Uterus (tissue), 4 donors: ENCODE measurements around the gene WFDC2. TPM values are rescaled to one million over a fixed set of nuclear protein-coding genes. Genes with fewer than 3 reads are reported as not detected.
"Not testable (repeated sequence)": the region's sequence is repeated elsewhere in the genome, so short reads cannot be mapped to it uniquely, and the experiment has no call there.

Source experiments
- DNase-seq, 2 donors: peaks; one replicate each; pipeline ENCODE4 v3.0.0-alpha.2; 2019 to 2020
- H3K27ac ChIP-seq, 2 donors: fragments of 200-600 bp; sonication (generic); 1 replicate in 1 of 2; 2 replicates in 1 of 2; pipeline ENCODE4 v1.5.1; 2016 to 2018
- H3K27me3 ChIP-seq, 2 donors: fragments of 200-600 bp; sonication (generic); one replicate each; pipeline ENCODE4 v1.5.1; 2018 to 2019; ENCODE audit warnings: control low read depth in 1 of 2
- H3K36me3 ChIP-seq, 2 donors: fragments of 200-600 bp; sonication (generic); one replicate each; pipeline ENCODE4 v1.5.1; 2019; ENCODE audit warnings: control low read depth in 1 of 2
- H3K4me1 ChIP-seq, 2 donors: fragments of 200-600 bp; sonication (generic); one replicate each; pipeline ENCODE4 v1.5.1; 2018 to 2019; ENCODE audit warnings: control low read depth in 1 of 2
- H3K4me3 ChIP-seq, 2 donors: fragments of 200-600 bp; sonication (generic); 1 replicate in 1 of 2; 2 replicates in 1 of 2; pipeline ENCODE4 v1.5.1; 2018 to 2019; ENCODE audit warnings: mild to moderate bottlenecking in 1 of 2
- H3K9me3 ChIP-seq, 2 donors: fragments of 200-600 bp; sonication (generic); one replicate each; pipeline ENCODE4 v1.5.1; 2019; ENCODE audit warnings: control low read depth in 1 of 2
- CTCF ChIP-seq, 4 experiments: fragments of 200-600 bp in 2 of 4; fragments of 450-650 bp in 2 of 4; sonication (generic) in 2 of 4; IDR thresholded peaks; one replicate each; pipeline ENCODE4 v1.5.1; 2016 to 2019; ENCODE audit warnings: antibody characterized with exemption in 4 of 4, mild to moderate bottlenecking in 2 of 4, moderate library complexity in 1 of 4
- POLR2A ChIP-seq, 2 donors: fragments of 450-650 bp; IDR thresholded peaks; one replicate each; pipeline ENCODE4 v1.6.1; 2016; ENCODE audit warnings: antibody characterized with exemption in 2 of 2, mild to moderate bottlenecking in 1 of 2, moderate library complexity in 1 of 2
- intact Hi-C: fragments of 100-400 bp; cut with DNase I; formaldehyde crosslinking; loops from one replicate; pipeline ENCODE4 v1.15.1; 2023; ENCODE audit warnings: low total_unique reads
- total RNA-seq, 4 donors: library from RNA; depleted of rRNA in 3 of 4; stranded (reverse); fragments of >200 nt in 3 of 4; gene quantifications; one replicate each; pipeline versions ENCODE4 v1.1.0 to v1.2.4, GENCODE V29; 2014 to 2023
- donor health status: DM: yes; HTN: yes; CAD: no.

Gene WFDC2
- total RNA-seq, 4 donors from 2014 or later: 7.9 to 18.3 (median 15.5) TPM; not detected in 1

DNA sequence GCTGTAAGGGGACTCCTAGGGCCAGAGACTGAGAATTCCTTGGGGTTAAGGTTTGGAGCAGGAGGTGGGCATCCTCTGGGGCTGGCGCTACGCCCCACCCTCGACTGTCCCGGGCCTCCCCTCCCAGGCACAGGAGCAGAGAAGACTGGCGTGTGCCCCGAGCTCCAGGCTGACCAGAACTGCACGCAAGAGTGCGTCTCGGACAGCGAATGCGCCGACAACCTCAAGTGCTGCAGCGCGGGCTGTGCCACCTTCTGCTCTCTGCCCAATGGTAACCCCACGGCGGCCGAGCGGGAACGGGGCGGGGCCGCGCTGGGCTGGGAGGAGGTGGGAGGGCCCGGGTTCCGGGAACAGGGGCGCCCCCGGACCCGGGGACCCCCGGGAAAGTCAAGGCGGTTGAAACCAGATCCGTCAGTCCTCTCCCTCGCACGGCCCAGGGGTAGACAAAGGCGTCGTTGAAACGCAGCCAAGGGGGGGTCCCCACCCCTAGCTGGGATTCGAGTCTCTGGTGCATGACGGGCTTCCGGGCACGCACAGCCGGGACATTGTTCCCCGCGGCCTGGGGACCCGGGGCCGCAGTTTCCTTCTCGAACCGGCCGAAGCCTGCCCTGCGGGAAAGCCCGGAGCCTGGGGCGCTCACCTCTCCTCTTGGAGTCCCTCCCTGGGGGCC is 844 bp downstream of the WFDC2 start:
- H3K9me3 ChIP-seq: no peaks in the 10 kb centered on the region
- DNase-seq: peak in 1 of 2 donors; percentile 25
- no peaks in the 10 kb centered on the region for H3K36me3 ChIP-seq
- H3K4me1 ChIP-seq: peaks cover 0 to 8% of the 10 kb centered on the region in 2 donors
- H3K4me3 ChIP-seq: peak overlapping the region; percentile 27 to 37
- H3K27ac ChIP-seq: peak overlapping the region; percentile 1 to 17
- intact Hi-C loops: no loop called here
- peaks cover 0 to 7% of the 10 kb centered on the region in 2 donors for H3K27me3 ChIP-seq
- TF ChIP-seq POLR2A (IDR thresholded peaks at IDR 0.05) (peak in 1 of 2 donors; percentile 43), CTCF (IDR thresholded peaks at IDR 0.05) (no peak)

DNA sequence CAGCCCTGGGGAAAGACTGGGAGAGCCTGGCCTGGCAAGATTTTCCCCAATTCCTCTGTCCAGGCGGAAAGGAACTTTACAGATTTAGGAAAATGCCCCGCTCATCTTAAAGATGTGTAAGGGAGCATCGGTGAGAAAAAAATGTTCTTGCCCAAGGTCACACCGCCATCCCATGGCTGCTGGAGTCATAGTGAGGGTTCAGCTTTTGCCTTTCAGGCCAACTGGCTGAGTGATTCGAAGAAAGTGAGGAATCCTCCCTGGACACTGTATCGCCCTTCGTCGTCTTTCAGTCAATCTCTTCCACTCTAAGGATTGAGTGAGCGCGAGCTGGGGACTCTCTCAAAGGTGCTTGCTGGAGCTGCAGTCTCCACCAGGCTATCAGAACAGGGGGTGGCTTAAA is 1.4 kb downstream of the WFDC2 start:
- Histone ChIP-seq H3K36me3 (no peaks in the 10 kb centered on the region), H3K4me3 (peak overlapping the region; percentile 27 to 37), H3K9me3 (no peaks in the 10 kb centered on the region), H3K4me1 (peaks cover 0 to 8% of the 10 kb centered on the region in 2 donors), H3K27ac (peak overlapping the region in 1 of 2 donors; percentile 17), H3K27me3 (peaks cover 0 to 7% of the 10 kb centered on the region in 2 donors)
- DNase-seq: no peak
- intact Hi-C loops: no loop called here
- TF ChIP-seq POLR2A (IDR thresholded peaks at IDR 0.05) (no peak), CTCF (IDR thresholded peaks at IDR 0.05) (peak in 2 of 4 experiments; percentile 5 to 14)

GRCh38 chr20:45472286-45472685 is 2.7 kb downstream of the WFDC2 start:
- H3K9me3 ChIP-seq, intact Hi-C loops, H3K36me3 ChIP-seq, H3K4me3 ChIP-seq, H3K27ac ChIP-seq, DNase-seq, H3K27me3 ChIP-seq, H3K4me1 ChIP-seq: not testable (repeated sequence)

DNA sequence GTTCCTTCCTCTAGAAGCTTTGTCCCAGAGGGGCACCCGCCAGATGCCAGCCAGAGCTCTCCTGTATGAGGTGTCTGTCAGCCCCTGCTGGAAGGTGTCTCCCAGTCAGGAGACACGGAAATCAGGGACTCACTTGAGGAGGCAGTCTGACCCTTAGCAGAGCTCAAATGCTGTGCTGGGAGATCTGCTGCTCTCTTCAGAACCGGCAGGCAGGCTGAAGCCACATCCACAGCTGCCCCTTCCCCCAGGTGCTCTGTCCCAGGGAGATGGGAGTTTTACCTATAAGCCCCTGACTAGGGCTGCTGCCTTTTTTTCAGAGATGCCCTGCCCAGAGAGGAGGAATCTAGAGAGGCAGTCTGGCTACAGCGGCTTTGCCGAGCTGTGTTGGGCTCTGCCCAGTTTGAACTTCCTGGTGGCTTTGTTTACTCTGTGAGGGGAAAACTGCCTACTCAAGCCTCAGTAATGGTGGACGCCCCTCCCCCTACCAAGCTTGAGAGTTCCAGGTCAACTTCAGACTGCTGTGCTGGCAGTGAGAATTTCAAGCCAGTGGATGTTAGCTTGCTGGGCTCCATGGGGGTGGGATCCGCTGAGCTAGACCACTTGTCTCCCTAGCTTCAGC is 8.1 kb downstream of the WFDC2 start:
- H3K9me3 ChIP-seq, intact Hi-C loops, H3K27ac ChIP-seq, DNase-seq, H3K27me3 ChIP-seq, H3K4me1 ChIP-seq, H3K4me3 ChIP-seq, H3K36me3 ChIP-seq: not testable (repeated sequence)

- H3K4me1 ChIP-seq: no peaks in the 10 kb centered on the region
- intact Hi-C loops: no loop called here
- TF ChIP-seq CTCF (IDR thresholded peaks at IDR 0.05) (no peak), POLR2A (IDR thresholded peaks at IDR 0.05) (no peak)
- H3K27ac ChIP-seq: no peak overlapping the region
- no peaks in the 10 kb centered on the region for H3K36me3 ChIP-seq
- no peaks in the 10 kb centered on the region for H3K9me3 ChIP-seq
- no peaks in the 10 kb centered on the region for H3K27me3 ChIP-seq
- DNase-seq: no peak
- H3K4me3 ChIP-seq: no peak overlapping the region
Observed at GRCh38 chr20:45479822-45480221, 10.3 kb downstream of the WFDC2 start.

- no peak for DNase-seq
- Histone ChIP-seq H3K27me3 (no peaks in the 10 kb centered on the region), H3K4me1 (no peaks in the 10 kb centered on the region), H3K9me3 (no peaks in the 10 kb centered on the region), H3K4me3 (no peak overlapping the region), H3K36me3 (no peaks in the 10 kb centered on the region), H3K27ac (no peak overlapping the region)
- intact Hi-C loops: no loop called here
- no peak for TF ChIP-seq CTCF (IDR thresholded peaks at IDR 0.05)
- no peak for TF ChIP-seq POLR2A (IDR thresholded peaks at IDR 0.05)
Observed at GRCh38 chr20:45484676-45485075, 15.1 kb downstream of the WFDC2 start.
